ENCODE results near the gene RHCG. TPM values are rescaled to one million over a fixed set of nuclear protein-coding genes. Genes with fewer than 3 reads are reported as not detected.
"Not testable (repeated sequence)": the region's sequence is repeated elsewhere in the genome, so short reads cannot be mapped to it uniquely, and the experiment has no call there.

RHCG gene
- total RNA-seq, 2 experiments from 2014 or later = not detected

- no peaks in the 10 kb centered on the region for H3K9me3 Mint-ChIP-seq (ENCODE audit: insufficient read depth)
- DNase-seq (no peak), ATAC-seq (no peak)
- H3K27ac Mint-ChIP-seq = no peak overlapping the region
- H3K36me3 Mint-ChIP-seq (ENCODE audit: low read depth) = no peaks in the 10 kb centered on the region
- no peak overlapping the region for H3K4me3 Mint-ChIP-seq
- CTCF ChIA-PET = interaction anchor here (1.3 kb wide), 1 partner anchor 131 kb away, joined by 4 read pairs; no protein-coding TSS in a partner anchor
- POLR2A ChIA-PET = interaction anchor here (0.7 kb wide), 1 partner anchor 43 kb away, joined by 3 read pairs; no protein-coding TSS in a partner anchor
- H3K27me3 Mint-ChIP-seq (ENCODE audit: low read depth) = peaks cover 19% of the 10 kb centered on the region
- peaks cover 5% of the 10 kb centered on the region for H3K4me1 Mint-ChIP-seq (ENCODE audit: low read depth)
Measured at GRCh38 chr15:89489376-89489775, 7.0 kb downstream of the RHCG start.

- ChIA-PET CTCF (no interaction called here), POLR2A (no interaction called here)
- ATAC-seq (no peak), DNase-seq (no peak)
- Mint-ChIP-seq H3K9me3 (ENCODE audit: insufficient read depth) (no peaks in the 10 kb centered on the region), H3K4me3 (no peak overlapping the region), H3K27ac (no peak overlapping the region), H3K27me3 (ENCODE audit: low read depth) (peaks cover 21% of the 10 kb centered on the region), H3K4me1 (ENCODE audit: low read depth) (peaks cover 5% of the 10 kb centered on the region), H3K36me3 (ENCODE audit: low read depth) (no peaks in the 10 kb centered on the region)
Measured at GRCh38 chr15:89487791-89488190, 8.6 kb downstream of the RHCG start.

GRCh38 chr15:89486726-89487050, 9.7 kb downstream of the RHCG start:
- POLR2A ChIA-PET = no interaction called here
- ATAC-seq = peak; percentile 73
- CTCF ChIA-PET = no interaction called here
- peaks cover 5% of the 10 kb centered on the region for H3K4me1 Mint-ChIP-seq (ENCODE audit: low read depth)
- DNase-seq = peak; percentile 54
- peaks cover 21% of the 10 kb centered on the region for H3K27me3 Mint-ChIP-seq (ENCODE audit: low read depth)
- no peaks in the 10 kb centered on the region for H3K9me3 Mint-ChIP-seq (ENCODE audit: insufficient read depth)
- no peak overlapping the region for H3K27ac Mint-ChIP-seq
- no peaks in the 10 kb centered on the region for H3K36me3 Mint-ChIP-seq (ENCODE audit: low read depth)
- H3K4me3 Mint-ChIP-seq = no peak overlapping the region

GRCh38 chr15:89483079-89483478, 13.3 kb downstream of the RHCG start:
- CTCF ChIA-PET = interaction anchor here (1.2 to 1.4 kb wide), 2 partner anchors 11 to 125 kb away, joined by 3 to 4 read pairs; no protein-coding TSS in a partner anchor
- no peaks in the 10 kb centered on the region for H3K9me3 Mint-ChIP-seq (ENCODE audit: insufficient read depth)
- ATAC-seq (no peak), DNase-seq (no peak)
- H3K4me1 Mint-ChIP-seq (ENCODE audit: low read depth) = peaks cover 5% of the 10 kb centered on the region
- H3K4me3 Mint-ChIP-seq = no peak overlapping the region
- H3K36me3 Mint-ChIP-seq (ENCODE audit: low read depth) = no peaks in the 10 kb centered on the region
- no peak overlapping the region for H3K27ac Mint-ChIP-seq
- H3K27me3 Mint-ChIP-seq (ENCODE audit: low read depth) = peaks cover 21% of the 10 kb centered on the region
- POLR2A ChIA-PET = no interaction called here

GRCh38 chr15:89482139-89482538, 14.2 kb downstream of the RHCG start:
- Mint-ChIP-seq H3K9me3 (ENCODE audit: insufficient read depth) (no peaks in the 10 kb centered on the region), H3K4me1 (ENCODE audit: low read depth) (peaks cover 5% of the 10 kb centered on the region), H3K36me3 (ENCODE audit: low read depth) (no peaks in the 10 kb centered on the region), H3K27ac (no peak overlapping the region), H3K4me3 (no peak overlapping the region), H3K27me3 (ENCODE audit: low read depth) (peaks cover 15% of the 10 kb centered on the region)
- ATAC-seq (no peak), DNase-seq (no peak)
- CTCF ChIA-PET = interaction anchor here (1.4 kb wide), 1 partner anchor 10 kb away, joined by 4 read pairs; no protein-coding TSS in a partner anchor
- POLR2A ChIA-PET = no interaction called here

GRCh38 chr15:89480505-89480904, 15.9 kb downstream of the RHCG start:
- ATAC-seq (no peak), DNase-seq (no peak)
- Mint-ChIP-seq H3K27me3 (ENCODE audit: low read depth) (peaks cover 7% of the 10 kb centered on the region), H3K36me3 (ENCODE audit: low read depth) (no peaks in the 10 kb centered on the region), H3K4me3 (no peak overlapping the region), H3K9me3 (ENCODE audit: insufficient read depth) (no peaks in the 10 kb centered on the region), H3K27ac (no peak overlapping the region), H3K4me1 (ENCODE audit: low read depth) (no peaks in the 10 kb centered on the region)
- CTCF ChIA-PET = interaction anchor here (0.7 to 1.6 kb wide), 2 partner anchors 122 kb away, joined by 3 to 4 read pairs; no protein-coding TSS in a partner anchor
- POLR2A ChIA-PET = no interaction called here

GRCh38 chr15:89479173-89479572, 17.2 kb downstream of the RHCG start:
- ATAC-seq = no peak
- Mint-ChIP-seq H3K4me1 (ENCODE audit: low read depth) (no peaks in the 10 kb centered on the region), H3K27me3 (ENCODE audit: low read depth) (peaks cover under 1% of the 10 kb centered on the region), H3K4me3 (no peak overlapping the region), H3K27ac (no peak overlapping the region), H3K36me3 (ENCODE audit: low read depth) (no peaks in the 10 kb centered on the region), H3K9me3 (ENCODE audit: insufficient read depth) (no peaks in the 10 kb centered on the region)
- POLR2A ChIA-PET = no interaction called here
- DNase-seq = no peak
- CTCF ChIA-PET = interaction anchor here (1.3 to 1.6 kb wide), 2 partner anchors 37 to 120 kb away, joined by 3 to 4 read pairs; no protein-coding TSS in a partner anchor

- Mint-ChIP-seq H3K9me3 (ENCODE audit: insufficient read depth) (no peaks in the 10 kb centered on the region), H3K4me1 (ENCODE audit: low read depth) (no peaks in the 10 kb centered on the region), H3K27me3 (ENCODE audit: low read depth) (peaks cover 5% of the 10 kb centered on the region), H3K4me3 (no peak overlapping the region), H3K36me3 (ENCODE audit: low read depth) (no peaks in the 10 kb centered on the region), H3K27ac (no peak overlapping the region)
- ChIA-PET POLR2A (no interaction called here), CTCF (interaction anchor here (1.1 kb wide), 1 partner anchor 35 kb away, joined by 3 read pairs; no protein-coding TSS in a partner anchor)
- DNase-seq (no peak), ATAC-seq (no peak)
Measured at GRCh38 chr15:89477411-89478242, 18.8 kb downstream of the RHCG start.

- no peaks in the 10 kb centered on the region for H3K36me3 Mint-ChIP-seq (ENCODE audit: low read depth)
- H3K4me3 Mint-ChIP-seq = no peak overlapping the region
- H3K4me1 Mint-ChIP-seq (ENCODE audit: low read depth) = no peaks in the 10 kb centered on the region
- no peaks in the 10 kb centered on the region for H3K9me3 Mint-ChIP-seq (ENCODE audit: insufficient read depth)
- no peak overlapping the region for H3K27ac Mint-ChIP-seq
- peaks cover 11% of the 10 kb centered on the region for H3K27me3 Mint-ChIP-seq (ENCODE audit: low read depth)
- ATAC-seq (no peak), DNase-seq (no peak)
- ChIA-PET CTCF (no interaction called here), POLR2A (no interaction called here)
Measured at GRCh38 chr15:89475661-89476060, 20.7 kb downstream of the RHCG start.

- ChIA-PET CTCF (interaction anchor here (0.7 to 3.4 kb wide), 11 partner anchors 13 to 267 kb away, joined by 3 to 48 read pairs (median 4); no protein-coding TSS in a partner anchor), POLR2A (no interaction called here)
- ATAC-seq (peak; percentile 75), DNase-seq (peak; percentile 60)
- Mint-ChIP-seq H3K4me1 (ENCODE audit: low read depth) (no peaks in the 10 kb centered on the region), H3K9me3 (ENCODE audit: insufficient read depth) (no peaks in the 10 kb centered on the region), H3K36me3 (ENCODE audit: low read depth) (no peaks in the 10 kb centered on the region), H3K4me3 (no peak overlapping the region), H3K27ac (no peak overlapping the region), H3K27me3 (ENCODE audit: low read depth) (peaks cover 26% of the 10 kb centered on the region)
Measured at GRCh38 chr15:89472785-89473256, 23.6 kb downstream of the RHCG start.

GRCh38 chr15:89469426-89470096, 26.8 kb downstream of the RHCG start:
- Mint-ChIP-seq H3K36me3 (ENCODE audit: low read depth) (no peaks in the 10 kb centered on the region), H3K27me3 (ENCODE audit: low read depth) (peaks cover 32% of the 10 kb centered on the region), H3K9me3 (ENCODE audit: insufficient read depth) (no peaks in the 10 kb centered on the region), H3K4me1 (ENCODE audit: low read depth) (no peaks in the 10 kb centered on the region), H3K4me3 (no peak overlapping the region), H3K27ac (no peak overlapping the region)
- ATAC-seq = no peak
- no peak for DNase-seq
- CTCF ChIA-PET = no interaction called here
- POLR2A ChIA-PET = no interaction called here

- H3K4me1 Mint-ChIP-seq (ENCODE audit: low read depth); H3K4me3 Mint-ChIP-seq; H3K36me3 Mint-ChIP-seq (ENCODE audit: low read depth); DNase-seq; CTCF ChIA-PET; POLR2A ChIA-PET; H3K9me3 Mint-ChIP-seq (ENCODE audit: insufficient read depth); H3K27ac Mint-ChIP-seq; ATAC-seq: not testable (repeated sequence)
- H3K27me3 Mint-ChIP-seq (ENCODE audit: low read depth) = peaks cover 34% of the 10 kb centered on the region
Measured at GRCh38 chr15:89468813-89469212, 27.6 kb downstream of the RHCG start.

Data from activated CD8-positive, alpha-beta T cell treated with anti-CD3 and anti-CD28 coated beads, Interleukin-2, amount 10 ng/mL, durations not matched to agents 7 days and 5 days (primary cell).